Measurements from ENCODE around the gene ZNF827. TPM values are rescaled to one million over a fixed set of nuclear protein-coding genes. Genes with fewer than 3 reads are reported as not detected.

The ZNF827 gene
- total and polyA plus RNA-seq, 2 of the 13 experiments (the other 11 are each of a cell fraction or from before 2014, with no cell fraction given) = 2.8 TPM

DNA sequence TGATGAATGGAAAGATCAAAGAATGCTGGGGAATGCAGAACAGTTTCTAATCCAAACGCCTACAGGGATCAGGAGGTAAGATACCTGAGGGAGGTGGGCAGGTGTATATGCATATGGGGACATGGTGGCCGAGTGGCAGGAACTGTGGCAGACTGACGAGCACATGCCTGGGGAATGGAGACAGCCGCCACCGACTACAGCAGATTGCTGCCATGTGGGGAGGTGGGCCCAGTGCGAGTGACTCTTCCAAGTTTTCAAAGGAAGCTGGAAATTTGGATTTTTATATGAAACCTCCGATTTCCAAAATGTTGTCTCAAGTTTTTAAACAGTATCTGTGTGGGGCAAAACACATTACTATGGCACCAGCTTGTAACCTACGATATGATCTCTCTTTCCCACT lies 9.9 kb downstream of the ZNF827 start:
- TF ChIP-seq ZBTB2 (CRISPR knock-in tag; IDR thresholded peaks at IDR 0.05; ENCODE audit: low read depth) = no peak
- TF ChIP-seq GLI4 (CRISPR knock-in tag; IDR thresholded peaks at IDR 0.05; ENCODE audit: borderline replicate concordance) = no peak
- TF ChIP-seq ZMAT3 (CRISPR knock-in tag; conservative IDR thresholded peaks at IDR 0.05) = no peak
- TF ChIP-seq ZSCAN25 (CRISPR knock-in tag; IDR thresholded peaks at IDR 0.05) = no peak
- TF ChIP-seq ZNF709 (CRISPR knock-in tag; IDR thresholded peaks at IDR 0.05) = no peak
- TF ChIP-seq NFAT5 (CRISPR knock-in tag; IDR thresholded peaks at IDR 0.05) = no peak
- no peak for TF ChIP-seq SOX13 (IDR thresholded peaks at IDR 0.05)
- no peak for TF ChIP-seq SOX13 (CRISPR knock-in tag; conservative IDR thresholded peaks at IDR 0.05 in 1 of 2, IDR thresholded peaks at IDR 0.05 in 1 of 2)
- no peak for TF ChIP-seq ZNF24 (IDR thresholded peaks at IDR 0.05)
- TF ChIP-seq SRSF9 (IDR thresholded peaks at IDR 0.05; ENCODE audit: borderline replicate concordance, insufficient read depth, low read depth, low read length, poor library complexity, severe bottlenecking) = no peak
- no peak for TF ChIP-seq ZNF782 (CRISPR knock-in tag; IDR thresholded peaks at IDR 0.05; ENCODE audit: borderline replicate concordance)
- TF ChIP-seq GFI1 (CRISPR knock-in tag; IDR thresholded peaks at IDR 0.05; ENCODE audit: borderline replicate concordance) = no peak
- TF ChIP-seq ZNF235 (CRISPR knock-in tag; IDR thresholded peaks at IDR 0.05; ENCODE audit: borderline replicate concordance) = no peak
- TF ChIP-seq, protein P1, sequence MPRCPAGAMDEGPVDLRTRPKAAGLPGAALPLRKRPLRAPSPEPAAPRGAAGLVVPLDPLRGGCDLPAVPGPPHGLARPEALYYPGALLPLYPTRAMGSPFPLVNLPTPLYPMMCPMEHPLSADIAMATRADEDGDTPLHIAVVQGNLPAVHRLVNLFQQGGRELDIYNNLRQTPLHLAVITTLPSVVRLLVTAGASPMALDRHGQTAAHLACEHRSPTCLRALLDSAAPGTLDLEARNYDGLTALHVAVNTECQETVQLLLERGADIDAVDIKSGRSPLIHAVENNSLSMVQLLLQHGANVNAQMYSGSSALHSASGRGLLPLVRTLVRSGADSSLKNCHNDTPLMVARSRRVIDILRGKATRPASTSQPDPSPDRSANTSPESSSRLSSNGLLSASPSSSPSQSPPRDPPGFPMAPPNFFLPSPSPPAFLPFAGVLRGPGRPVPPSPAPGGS (CRISPR knock-in tag; IDR thresholded peaks at IDR 0.05) = no peak
- H3K27me3 ChIP-seq (ENCODE audit: control insufficient read depth in 1 of 2, insufficient read depth in 2 of 2, low read length in 2 of 2) = no peaks in the 10 kb centered on the region
- H3K9me3 ChIP-seq (ENCODE audit: low read length) = no peaks in the 10 kb centered on the region
- peaks cover 12% of the 10 kb centered on the region for H3K4me1 ChIP-seq (ENCODE audit: insufficient read depth, low read length)
- H2AFZ ChIP-seq (ENCODE audit: low read length) = no peak overlapping the region
- no peak overlapping the region for H3K9ac ChIP-seq (ENCODE audit: insufficient read depth, low read depth, low read length)
- DNase-seq (ENCODE audit: low spot score) (no peak), ATAC-seq (no peak), FAIRE-seq (no peak)
- H3K27ac ChIP-seq (ENCODE audit: extremely low read length, insufficient read depth, low read length) = no peak overlapping the region
- peaks cover 6% of the 10 kb centered on the region; the same call in 1 of the 2 replicates for H4K20me1 ChIP-seq (ENCODE audit: insufficient read depth, low read length)
- WGBS (ENCODE audit: low lambda C conversion rate) = 96% methylated on average over 8 of the region's 8 CpGs
- H3K4me2 ChIP-seq (ENCODE audit: low read depth, low read length) = no peak overlapping the region
- no peak overlapping the region for H3K4me3 ChIP-seq (replicated peaks in 1 of 3; ENCODE audit: insufficient read depth in 1 of 3, low read depth in 2 of 3, low read length in 3 of 3)
- POLR2A ChIA-PET = no interaction called here
- peaks cover 12% of the 10 kb centered on the region for H3K79me2 ChIP-seq (ENCODE audit: insufficient read depth, low read length)
- CTCF ChIA-PET (ENCODE audit: low intra/inter-chr PET ratio, low total read pairs) = no interaction called here
- intact Hi-C loops (cut with micrococcal nuclease; ENCODE audit: unreplicated experiment) (no loop called here), in situ Hi-C loops (cut with HindIII; ENCODE audit: extremely low pct_ligation_motif_present, low pct_unique_long_range_greater_than_20kb) (no loop called here)
- H3K36me3 ChIP-seq (replicated peaks in 1 of 2; ENCODE audit: control insufficient read depth in 1 of 2, insufficient read depth in 2 of 2, low read length in 2 of 2) = no peaks in the 10 kb centered on the region; a peak in 1 of 5 replicates
- no TSS peak for BruUV-seq (replicated peaks)

All from HepG2 (cell line).